GM12892 (cell line): ENCODE results near the gene HCLS1.

ENCODE experiments used
- POLR2A ChIP-seq: IDR thresholded peaks from 2 replicates; pipeline ENCODE4 v1.6.1; 2011; ENCODE audit warnings: low read depth, low read length, control low read depth
- POLR2AphosphoS5 ChIP-seq: IDR thresholded peaks from 2 replicates; pipeline ENCODE4 v1.6.1; 2011; ENCODE audit warnings: low read depth, low read length, control low read depth
- TAF1 ChIP-seq: IDR thresholded peaks from 2 replicates; pipeline ENCODE4 v1.6.1; 2011; ENCODE audit warnings: low read depth, mild to moderate bottlenecking, control low read depth, low read length, borderline replicate concordance

DNA sequence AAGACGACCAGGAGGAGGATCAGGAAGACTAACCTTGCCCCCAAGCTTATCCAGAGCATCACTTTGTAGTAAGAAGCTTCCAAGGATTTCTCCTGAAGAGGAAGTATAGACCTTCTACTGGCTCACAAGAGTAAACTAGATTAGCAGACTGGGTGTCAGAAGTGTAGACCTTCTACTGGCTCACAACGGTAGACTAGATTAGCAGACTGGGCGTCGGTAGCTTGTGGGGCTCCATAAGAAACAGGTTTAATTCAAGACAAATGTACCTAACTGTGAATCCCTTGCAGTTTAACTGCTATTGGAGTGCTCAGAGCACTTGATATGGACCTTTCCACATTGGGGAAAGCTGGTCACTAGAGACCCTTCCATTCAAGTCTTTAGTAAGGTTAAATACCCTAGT is 54.6 kb downstream of the HCLS1 start:
- TF ChIP-seq POLR2AphosphoS5 = no peak
- no peak for TF ChIP-seq POLR2A
- TF ChIP-seq TAF1 = no peak
